Measurements from ENCODE around the gene MUC5AC.

DNA sequence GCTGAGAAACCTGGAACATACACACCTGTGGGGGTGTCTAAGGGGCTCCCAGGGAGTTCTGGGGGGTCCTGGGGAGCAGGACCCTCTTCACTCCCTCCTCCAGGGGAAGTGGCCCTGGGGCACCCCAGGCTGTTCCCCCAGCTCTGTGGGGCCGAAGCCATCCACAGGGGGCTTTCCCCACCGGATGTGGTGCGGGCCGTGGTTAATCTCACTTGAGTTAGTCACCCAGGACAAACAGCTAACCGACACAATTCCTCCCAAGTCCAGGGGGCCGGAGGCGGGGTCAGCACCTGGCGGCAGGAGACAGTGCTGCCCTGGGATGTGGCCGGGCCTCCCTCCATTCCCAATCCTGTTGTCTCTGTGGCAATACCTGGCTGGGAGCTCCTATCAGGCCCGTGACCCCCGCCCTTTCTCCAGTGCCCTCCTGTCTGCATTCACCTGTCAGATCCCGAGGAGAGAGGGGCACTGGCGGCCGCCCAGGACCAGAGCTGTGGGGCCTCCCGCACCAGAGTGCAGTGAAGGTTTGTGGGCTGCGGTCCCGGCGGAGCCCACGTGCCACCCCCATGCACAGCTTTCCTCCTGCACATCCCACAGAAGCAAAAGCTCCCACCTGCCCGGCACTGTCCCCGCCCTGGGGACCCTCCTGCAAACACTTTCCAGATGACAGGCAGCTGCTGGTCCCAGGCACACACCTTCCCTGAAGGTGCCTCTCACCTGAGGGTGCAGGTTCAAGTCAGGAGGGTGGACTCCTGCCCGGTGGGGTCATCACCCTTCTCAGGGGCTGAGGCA is 5.2 kb upstream of the MUC5AC start:
- TF ChIP-seq, protein P1, sequence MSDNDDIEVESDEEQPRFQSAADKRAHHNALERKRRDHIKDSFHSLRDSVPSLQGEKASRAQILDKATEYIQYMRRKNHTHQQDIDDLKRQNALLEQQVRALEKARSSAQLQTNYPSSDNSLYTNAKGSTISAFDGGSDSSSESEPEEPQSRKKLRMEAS (IDR thresholded peaks at IDR 0.05) = no peak
- TF ChIP-seq, protein P2, sequence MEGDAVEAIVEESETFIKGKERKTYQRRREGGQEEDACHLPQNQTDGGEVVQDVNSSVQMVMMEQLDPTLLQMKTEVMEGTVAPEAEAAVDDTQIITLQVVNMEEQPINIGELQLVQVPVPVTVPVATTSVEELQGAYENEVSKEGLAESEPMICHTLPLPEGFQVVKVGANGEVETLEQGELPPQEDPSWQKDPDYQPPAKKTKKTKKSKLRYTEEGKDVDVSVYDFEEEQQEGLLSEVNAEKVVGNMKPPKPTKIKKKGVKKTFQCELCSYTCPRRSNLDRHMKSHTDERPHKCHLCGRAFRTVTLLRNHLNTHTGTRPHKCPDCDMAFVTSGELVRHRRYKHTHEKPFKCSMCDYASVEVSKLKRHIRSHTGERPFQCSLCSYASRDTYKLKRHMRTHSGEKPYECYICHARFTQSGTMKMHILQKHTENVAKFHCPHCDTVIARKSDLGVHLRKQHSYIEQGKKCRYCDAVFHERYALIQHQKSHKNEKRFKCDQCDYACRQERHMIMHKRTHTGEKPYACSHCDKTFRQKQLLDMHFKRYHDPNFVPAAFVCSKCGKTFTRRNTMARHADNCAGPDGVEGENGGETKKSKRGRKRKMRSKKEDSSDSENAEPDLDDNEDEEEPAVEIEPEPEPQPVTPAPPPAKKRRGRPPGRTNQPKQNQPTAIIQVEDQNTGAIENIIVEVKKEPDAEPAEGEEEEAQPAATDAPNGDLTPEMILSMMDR (IDR thresholded peaks at IDR 0.05; ENCODE audit: low read depth, low read length, missing input control) = no peak
- TF ChIP-seq GABPA (IDR thresholded peaks at IDR 0.05 in 1 of 2, conservative IDR thresholded peaks at IDR 0.05 in 1 of 2) (no peak), RAD21 (IDR thresholded peaks at IDR 0.05) (no peak), EGR1 (IDR thresholded peaks at IDR 0.05; ENCODE audit: low read depth in 2 of 2) (no peak), TAF1 (conservative IDR thresholded peaks at IDR 0.05) (no peak)
- TF ChIP-seq, protein P3, sequence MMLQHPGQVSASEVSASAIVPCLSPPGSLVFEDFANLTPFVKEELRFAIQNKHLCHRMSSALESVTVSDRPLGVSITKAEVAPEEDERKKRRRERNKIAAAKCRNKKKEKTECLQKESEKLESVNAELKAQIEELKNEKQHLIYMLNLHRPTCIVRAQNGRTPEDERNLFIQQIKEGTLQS (IDR thresholded peaks at IDR 0.05) = no peak
- TF ChIP-seq, protein P4, sequence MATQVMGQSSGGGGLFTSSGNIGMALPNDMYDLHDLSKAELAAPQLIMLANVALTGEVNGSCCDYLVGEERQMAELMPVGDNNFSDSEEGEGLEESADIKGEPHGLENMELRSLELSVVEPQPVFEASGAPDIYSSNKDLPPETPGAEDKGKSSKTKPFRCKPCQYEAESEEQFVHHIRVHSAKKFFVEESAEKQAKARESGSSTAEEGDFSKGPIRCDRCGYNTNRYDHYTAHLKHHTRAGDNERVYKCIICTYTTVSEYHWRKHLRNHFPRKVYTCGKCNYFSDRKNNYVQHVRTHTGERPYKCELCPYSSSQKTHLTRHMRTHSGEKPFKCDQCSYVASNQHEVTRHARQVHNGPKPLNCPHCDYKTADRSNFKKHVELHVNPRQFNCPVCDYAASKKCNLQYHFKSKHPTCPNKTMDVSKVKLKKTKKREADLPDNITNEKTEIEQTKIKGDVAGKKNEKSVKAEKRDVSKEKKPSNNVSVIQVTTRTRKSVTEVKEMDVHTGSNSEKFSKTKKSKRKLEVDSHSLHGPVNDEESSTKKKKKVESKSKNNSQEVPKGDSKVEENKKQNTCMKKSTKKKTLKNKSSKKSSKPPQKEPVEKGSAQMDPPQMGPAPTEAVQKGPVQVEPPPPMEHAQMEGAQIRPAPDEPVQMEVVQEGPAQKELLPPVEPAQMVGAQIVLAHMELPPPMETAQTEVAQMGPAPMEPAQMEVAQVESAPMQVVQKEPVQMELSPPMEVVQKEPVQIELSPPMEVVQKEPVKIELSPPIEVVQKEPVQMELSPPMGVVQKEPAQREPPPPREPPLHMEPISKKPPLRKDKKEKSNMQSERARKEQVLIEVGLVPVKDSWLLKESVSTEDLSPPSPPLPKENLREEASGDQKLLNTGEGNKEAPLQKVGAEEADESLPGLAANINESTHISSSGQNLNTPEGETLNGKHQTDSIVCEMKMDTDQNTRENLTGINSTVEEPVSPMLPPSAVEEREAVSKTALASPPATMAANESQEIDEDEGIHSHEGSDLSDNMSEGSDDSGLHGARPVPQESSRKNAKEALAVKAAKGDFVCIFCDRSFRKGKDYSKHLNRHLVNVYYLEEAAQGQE (IDR thresholded peaks at IDR 0.05) = no peak
- TF ChIP-seq, protein P5, sequence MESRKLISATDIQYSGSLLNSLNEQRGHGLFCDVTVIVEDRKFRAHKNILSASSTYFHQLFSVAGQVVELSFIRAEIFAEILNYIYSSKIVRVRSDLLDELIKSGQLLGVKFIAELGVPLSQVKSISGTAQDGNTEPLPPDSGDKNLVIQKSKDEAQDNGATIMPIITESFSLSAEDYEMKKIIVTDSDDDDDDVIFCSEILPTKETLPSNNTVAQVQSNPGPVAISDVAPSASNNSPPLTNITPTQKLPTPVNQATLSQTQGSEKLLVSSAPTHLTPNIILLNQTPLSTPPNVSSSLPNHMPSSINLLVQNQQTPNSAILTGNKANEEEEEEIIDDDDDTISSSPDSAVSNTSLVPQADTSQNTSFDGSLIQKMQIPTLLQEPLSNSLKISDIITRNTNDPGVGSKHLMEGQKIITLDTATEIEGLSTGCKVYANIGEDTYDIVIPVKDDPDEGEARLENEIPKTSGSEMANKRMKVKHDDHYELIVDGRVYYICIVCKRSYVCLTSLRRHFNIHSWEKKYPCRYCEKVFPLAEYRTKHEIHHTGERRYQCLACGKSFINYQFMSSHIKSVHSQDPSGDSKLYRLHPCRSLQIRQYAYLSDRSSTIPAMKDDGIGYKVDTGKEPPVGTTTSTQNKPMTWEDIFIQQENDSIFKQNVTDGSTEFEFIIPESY (IDR thresholded peaks at IDR 0.05) = no peak
